H1 (cell line): ENCODE data around the gene RD3L. TPM values are rescaled to one million over a fixed set of nuclear protein-coding genes. Genes with fewer than 3 reads are reported as not detected.

Experiments used
- CTCF ChIA-PET: fragments of 300-600 bp; sonication (Branson Sonifier 250); formaldehyde crosslinking; loops from one replicate; lab custom pipeline; 2021; ENCODE audit not compliant: partially characterized antibody; lab: Charles Lee
- POLR2A ChIA-PET: fragments of 300-600 bp; sonication (Branson Sonifier 250); formaldehyde crosslinking; loops from one replicate; lab custom pipeline; 2021; ENCODE audit warnings: inconsistent platforms; ENCODE audit not compliant: partially characterized antibody; lab: Charles Lee
- DNase-seq, 2 experiments: peaks; one replicate each; pipeline versions ENCODE4 v3.0.0 to v3.0.0-alpha.2; 2010 to 2022; ENCODE audit warnings: low spot score in 2 of 2, low read depth in 1 of 2, mixed read lengths in 1 of 2
- FAIRE-seq: peaks from 2 replicates; lab custom pipeline; 2011; peaks lifted over from hg19 to GRCh38; lab: Jason Lieb, UNC
- H2AFZ ChIP-seq: 2 replicates; pipeline ENCODE4 v1.8.1; 2012; ENCODE audit warnings: low read length, inconsistent platforms
- H2AK5ac ChIP-seq: 2 replicates; pipeline ENCODE4 v1.6.1; 2013; ENCODE audit warnings: low read depth, low read length
- H2BK120ac ChIP-seq: replicated peaks from 2 replicates; pipeline ENCODE3; 2013; ENCODE audit warnings: low read depth, low read length, inconsistent platforms
- H2BK12ac ChIP-seq: 2 replicates; pipeline ENCODE4 v1.6.1; 2013; ENCODE audit warnings: low read depth, low read length
- H2BK15ac ChIP-seq: 2 replicates; pipeline ENCODE4 v1.6.1; 2013; ENCODE audit warnings: low read length
- H2BK20ac ChIP-seq: 2 replicates; pipeline ENCODE4 v1.6.1; 2013; ENCODE audit warnings: low read length
- H2BK5ac ChIP-seq: 2 replicates; pipeline ENCODE4 v1.6.1; 2013; ENCODE audit warnings: low read depth, low read length
- H3K14ac ChIP-seq: 2 replicates; pipeline ENCODE4 v1.6.1; 2013; ENCODE audit warnings: inconsistent platforms; ENCODE audit not compliant: insufficient read length
- H3K18ac ChIP-seq: 2 replicates; pipeline ENCODE4 v1.6.1; 2013; ENCODE audit warnings: low read length; ENCODE audit errors: extremely low read depth
- H3K23ac ChIP-seq: 2 replicates; pipeline ENCODE4 v1.6.1; 2013; ENCODE audit warnings: inconsistent platforms; ENCODE audit not compliant: insufficient read length
- H3K23me2 ChIP-seq: 2 replicates; pipeline ENCODE4 v1.6.1; 2013; ENCODE audit warnings: low read depth, low read length
- H3K27ac ChIP-seq: 2 replicates; pipeline ENCODE4 v1.6.1; 2011; ENCODE audit warnings: low read depth, low read length, inconsistent platforms
- H3K27me3 ChIP-seq, 4 experiments: replicated peaks in 1 of 4; 1 replicate in 1 of 4; 2 replicates in 3 of 4; pipeline versions ENCODE4 v1.6.1 to v1.8.1; 2011 to 2013; ENCODE audit warnings: low read length in 3 of 4, mild to moderate bottlenecking in 3 of 4, inconsistent platforms in 2 of 4, mixed read lengths in 2 of 4, moderate library complexity in 1 of 4; ENCODE audit not compliant: control insufficient read depth in 3 of 4, insufficient read depth in 3 of 4; ENCODE audit errors: extremely low read depth in 1 of 4
- H3K36me3 ChIP-seq, 4 experiments: 2 replicates each; pipeline versions ENCODE4 v1.6.1 to v1.8.1; 2011 to 2013; ENCODE audit warnings: mild to moderate bottlenecking in 4 of 4, low read length in 3 of 4, moderate library complexity in 2 of 4, control low read depth in 1 of 4, inconsistent platforms in 1 of 4; ENCODE audit not compliant: insufficient read depth in 4 of 4, control insufficient read depth in 2 of 4
- H3K4ac ChIP-seq: replicated peaks from 2 replicates; pipeline ENCODE3; 2013; ENCODE audit warnings: low read length, low read depth, mixed read lengths, inconsistent platforms; ENCODE audit not compliant: insufficient read length
- H3K4me1 ChIP-seq, 4 experiments: replicated peaks in 1 of 4; 1 replicate in 1 of 4; 2 replicates in 3 of 4; pipeline versions ENCODE4 v1.6.1 to v1.8.1; 2011 to 2013; ENCODE audit warnings: low read length in 3 of 4, inconsistent platforms in 2 of 4, mixed read lengths in 1 of 4; ENCODE audit not compliant: insufficient read depth in 4 of 4, control insufficient read depth in 3 of 4
- H3K4me2 ChIP-seq, 2 experiments: 2 replicates each; pipeline versions ENCODE4 v1.6.1 to v1.8.1; 2011 to 2013; ENCODE audit warnings: low read depth in 2 of 2, low read length in 2 of 2, control low read depth in 1 of 2, inconsistent platforms in 1 of 2, mild to moderate bottlenecking in 1 of 2; ENCODE audit not compliant: insufficient read depth in 1 of 2
- H3K4me3 ChIP-seq, 4 experiments: fragments of 200-600, 300-600 bp in 1 of 4; sonication (generic), shearing (Covaris generic), sonication (Bioruptor Twin) in 1 of 4; 2 replicates each; pipeline versions ENCODE4 v1.5.1 to v1.8.1; 2011 to 2016; ENCODE audit warnings: low read length in 4 of 4, low read depth in 3 of 4, control low read depth in 2 of 4, inconsistent platforms in 2 of 4, mild to moderate bottlenecking in 2 of 4, mixed read lengths in 1 of 4, moderate library complexity in 1 of 4; ENCODE audit not compliant: insufficient read depth in 2 of 4; ENCODE audit errors: extremely low read depth in 1 of 4
- H3K56ac ChIP-seq: replicated peaks from 2 replicates; pipeline ENCODE3; 2013; ENCODE audit warnings: low read depth, mild to moderate bottlenecking, mixed read lengths, low read length, inconsistent platforms; ENCODE audit not compliant: insufficient read length
- H3K79me1 ChIP-seq: 2 replicates; pipeline ENCODE4 v1.6.1; 2013; ENCODE audit warnings: low read depth, low read length, control low read depth
- H3K79me2 ChIP-seq, 2 experiments: 2 replicates each; pipeline versions ENCODE4 v1.6.1 to v1.8.1; 2012 to 2013; ENCODE audit warnings: low read length in 2 of 2, mild to moderate bottlenecking in 2 of 2, inconsistent platforms in 1 of 2; ENCODE audit not compliant: insufficient read depth in 2 of 2, control insufficient read depth in 1 of 2
- H3K9ac ChIP-seq, 4 experiments: replicated peaks in 1 of 4; 1 replicate in 1 of 4; 2 replicates in 3 of 4; pipeline versions ENCODE4 v1.6.1 to v1.8.1; 2011 to 2013; ENCODE audit warnings: low read depth in 3 of 4, low read length in 3 of 4, control low read depth in 2 of 4, mild to moderate bottlenecking in 2 of 4, moderate library complexity in 2 of 4, inconsistent platforms in 1 of 4; ENCODE audit errors: extremely low read depth in 1 of 4
- H3K9me3 ChIP-seq, 2 experiments: 2 replicates each; pipeline versions ENCODE4 v1.6.1 to v1.8.1; 2012 to 2013; ENCODE audit warnings: mild to moderate bottlenecking in 2 of 2, moderate library complexity in 2 of 2, control low read depth in 1 of 2, inconsistent platforms in 1 of 2, low read depth in 1 of 2, low read length in 1 of 2, mixed read lengths in 1 of 2; ENCODE audit not compliant: insufficient read depth in 2 of 2
- H4K20me1 ChIP-seq, 2 experiments: replicated peaks in 1 of 2; 2 replicates each; pipeline versions ENCODE3 to v1.8.1; 2011 to 2013; ENCODE audit warnings: inconsistent platforms in 2 of 2, low read length in 2 of 2, mild to moderate bottlenecking in 1 of 2; ENCODE audit not compliant: insufficient read depth in 2 of 2, control insufficient read depth in 1 of 2
- H4K5ac ChIP-seq: 2 replicates; pipeline ENCODE4 v1.6.1; 2013; ENCODE audit warnings: low read length, low read depth, mixed read lengths, inconsistent platforms; ENCODE audit not compliant: insufficient read length
- H4K8ac ChIP-seq: 2 replicates; pipeline ENCODE4 v1.8.0; 2013; ENCODE audit warnings: mild to moderate bottlenecking, moderate library complexity, low read length, inconsistent platforms; ENCODE audit not compliant: insufficient read depth; ENCODE audit errors: extremely low read depth
- H4K91ac ChIP-seq: replicated peaks from 2 replicates; pipeline ENCODE3; 2013; ENCODE audit warnings: low read length, mixed read lengths, inconsistent platforms; ENCODE audit not compliant: insufficient read length
- ASH2L ChIP-seq: fragments of 200-600, 300-600 bp; sonication (generic); IDR thresholded peaks from one replicate; pipeline ENCODE4 v1.7.1; 2017; ENCODE audit warnings: low read length
- ATF2 ChIP-seq: IDR thresholded peaks from 2 replicates; pipeline ENCODE4 v1.6.1; 2012; ENCODE audit warnings: low read length, inconsistent platforms
- CBX5 ChIP-seq: fragments of 300-800, 300-1000 bp; sonication (generic); IDR thresholded peaks from 2 replicates; pipeline ENCODE4 v1.7.1; 2016; ENCODE audit warnings: antibody characterized with exemption, low read length, low read depth
- CTBP2 ChIP-seq: IDR thresholded peaks from 2 replicates; pipeline ENCODE4 v1.7.0; 2011; ENCODE audit warnings: borderline replicate concordance, mild to moderate bottlenecking, moderate library complexity, mixed read lengths, low read length; ENCODE audit not compliant: insufficient read depth, insufficient read length
- KDM4A ChIP-seq: IDR thresholded peaks from one replicate; pipeline ENCODE4 v1.7.1; 2012; ENCODE audit warnings: low read depth, mild to moderate bottlenecking, moderate library complexity, low read length, inconsistent platforms; ENCODE audit not compliant: severe bottlenecking
- MAFK ChIP-seq: IDR thresholded peaks from 2 replicates; pipeline ENCODE4 v1.6.1; 2012; ENCODE audit warnings: low read depth, mild to moderate bottlenecking, improper control_type of control experiment, low read length
- NANOG ChIP-seq: IDR thresholded peaks from 2 replicates; pipeline ENCODE4 v1.6.1; 2011; ENCODE audit warnings: low read length, low read depth, mild to moderate bottlenecking, inconsistent platforms; ENCODE audit not compliant: insufficient read depth, poor library complexity, severe bottlenecking
- PHF8 ChIP-seq: fragments of 200-600 bp; sonication (generic); conservative IDR thresholded peaks from 2 replicates; pipeline ENCODE4 v1.7.1; 2012; ENCODE audit warnings: low read depth, mild to moderate bottlenecking, inconsistent platforms, low read length, moderate library complexity
- SRF ChIP-seq: IDR thresholded peaks from 2 replicates; pipeline ENCODE4 v1.6.1; 2011; ENCODE audit warnings: mild to moderate bottlenecking, low read depth, low read length, moderate library complexity
- TAF7 ChIP-seq: optimal IDR thresholded peaks from 2 replicates; pipeline ENCODE3; 2011; ENCODE audit warnings: low read depth, mild to moderate bottlenecking, inconsistent platforms, low read length, moderate library complexity, borderline replicate concordance
- TEAD4 ChIP-seq: IDR thresholded peaks from 2 replicates; pipeline ENCODE4 v1.6.1; 2012; ENCODE audit warnings: low read depth, low read length, inconsistent platforms, mixed read lengths
- WGBS, 2 experiments: shearing (Covaris generic) in 1 of 2; methylation state at CpG; one replicate each; pipeline versions ENCODE4 v1.1.6 to v1.1.7; 2013 to 2015; ENCODE audit warnings: low lambda C conversion rate in 2 of 2, mixed read lengths in 2 of 2, inconsistent platforms in 1 of 2, low coverage in 1 of 2, missing lambda C conversion rate in 1 of 2; ENCODE audit not compliant: insufficient replicate concordance in 2 of 2, insufficient coverage in 1 of 2, insufficient read length in 1 of 2; ENCODE audit errors: extremely low coverage in 1 of 2, missing lambda C conversion rate in 1 of 2; 5-methylcytosine and 5-hydroxymethylcytosine counted together
- polyA plus RNA-seq, 7 experiments: library from polyadenylated mRNA; depleted of rRNA in 3 of 7; stranded (reverse) in 5 of 7; unstranded in 2 of 7; fragments of >200 nt in 5 of 7; fragments of 200-250 nt in 2 of 7; gene quantifications; 1 replicate in 5 of 7; 2 replicates in 1 of 7; 4 replicates in 1 of 7; pipeline versions ENCODE4 v1.2.1 to v1.2.3, GENCODE V29; 2011 to 2013; ENCODE audit warnings: missing spikeins in 2 of 7, mixed read lengths in 2 of 7
- total RNA-seq: library from RNA; stranded (reverse); fragmentation: NEBNext Ultra II Directional; extraction: Animal tissue kit (Norgen Biotek cat#: 25700); gene quantifications from 2 replicates; pipeline ENCODE4 v1.2.1, GENCODE V29; 2021
- TF ChIP-seq, protein P1 (sequence below): IDR thresholded peaks from 2 replicates; pipeline ENCODE4 v1.6.1; 2012; ENCODE audit warnings: inconsistent platforms

Gene RD3L
- total and polyA plus RNA-seq, 2 of the 8 experiments (the other 6 are each of a cell fraction or from before 2014, with no cell fraction given), result not detected

DNA sequence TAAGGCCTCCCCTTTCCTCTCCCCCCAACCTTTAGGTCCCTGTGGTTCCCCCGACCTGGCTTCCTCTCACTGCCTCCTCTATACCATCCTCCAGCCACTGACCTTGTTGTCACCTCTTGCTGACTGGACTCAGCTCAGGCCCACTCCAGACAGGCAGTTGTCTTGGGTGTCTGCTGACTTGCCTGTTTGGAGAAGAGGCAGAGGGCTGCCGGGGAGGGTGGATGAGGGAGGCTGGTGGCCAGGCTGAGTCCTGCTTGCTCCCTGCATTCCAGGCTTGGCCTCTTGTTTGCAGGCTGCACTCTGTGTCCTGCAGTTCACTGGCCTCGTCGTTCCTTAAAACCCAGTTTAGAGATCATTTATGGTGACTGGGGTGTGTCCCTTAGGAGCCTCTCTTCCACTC is 31.0 kb upstream of the RD3L start:
- H2BK5ac ChIP-seq, result no peak overlapping the region
- no peak for TF ChIP-seq TEAD4
- TF ChIP-seq ATF2, result no peak
- TF ChIP-seq KDM4A, result no peak
- TF ChIP-seq CBX5, result no peak
- TF ChIP-seq, protein P1, sequence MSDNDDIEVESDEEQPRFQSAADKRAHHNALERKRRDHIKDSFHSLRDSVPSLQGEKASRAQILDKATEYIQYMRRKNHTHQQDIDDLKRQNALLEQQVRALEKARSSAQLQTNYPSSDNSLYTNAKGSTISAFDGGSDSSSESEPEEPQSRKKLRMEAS, result no peak
- no peak for TF ChIP-seq CTBP2
- no peak for TF ChIP-seq TAF7
- TF ChIP-seq ASH2L, result no peak
- no peak for TF ChIP-seq PHF8
- TF ChIP-seq MAFK, result no peak
- no peak for TF ChIP-seq NANOG
- no peak for TF ChIP-seq SRF

More for the DNA sequence above, 31.0 kb upstream of the RD3L start:
- H3K4ac ChIP-seq, result no peak overlapping the region
- H2BK15ac ChIP-seq, result no peak overlapping the region
- no peak overlapping the region for H4K8ac ChIP-seq
- WGBS, 2 experiments, result 84% methylated on average over 4 of the region's 4 CpGs; no CpG with 5 or more reads in 1 of the 2 experiments
- no peak overlapping the region for H2AFZ ChIP-seq
- H3K36me3 ChIP-seq, result no peaks in the 10 kb centered on the region
- no peak overlapping the region for H3K4me2 ChIP-seq
- no peak overlapping the region for H3K14ac ChIP-seq
- POLR2A ChIA-PET, result no interaction called here
- no peak overlapping the region for H3K9ac ChIP-seq
- FAIRE-seq (no peak), DNase-seq (no peak)
- H2AK5ac ChIP-seq, result no peak overlapping the region
- H3K4me1 ChIP-seq, result no peaks in the 10 kb centered on the region
- H3K79me1 ChIP-seq, result no peaks in the 10 kb centered on the region
- H3K56ac ChIP-seq, result no peak overlapping the region
- no peak overlapping the region for H3K27ac ChIP-seq
- no peak overlapping the region for H2BK12ac ChIP-seq
- H3K9me3 ChIP-seq, result no peaks in the 10 kb centered on the region
- H2BK120ac ChIP-seq, result no peak overlapping the region
- no peak overlapping the region for H3K18ac ChIP-seq
- no peak overlapping the region for H4K5ac ChIP-seq
- no peaks in the 10 kb centered on the region for H3K23me2 ChIP-seq
- H3K4me3 ChIP-seq, result no peak overlapping the region
- no peaks in the 10 kb centered on the region for H4K20me1 ChIP-seq
- H3K79me2 ChIP-seq, result no peaks in the 10 kb centered on the region
- H4K91ac ChIP-seq, result no peak overlapping the region
- H2BK20ac ChIP-seq, result no peak overlapping the region
- no peaks in the 10 kb centered on the region for H3K27me3 ChIP-seq
- no peak overlapping the region for H3K23ac ChIP-seq
- CTCF ChIA-PET, result interaction anchor here (1.5 kb wide), 1 partner anchor 72 kb away, joined by 3 read pairs; no protein-coding TSS in a partner anchor
